SU-DHL-6 (cell line): ENCODE results near the gene PLXNC1.

Experiments used
- H2AFZ ChIP-seq: fragments of 200-600 bp; sonication (generic); 2 replicates; pipeline ENCODE4 v1.6.1; 2014; ENCODE audit warnings: low read depth, mild to moderate bottlenecking, moderate library complexity, mixed read lengths, antibody characterized with exemption, low read length; ENCODE audit not compliant: severe bottlenecking
- H3F3A ChIP-seq: fragments of 200-600 bp; shearing (Covaris generic); 2 replicates; pipeline ENCODE4 v1.6.0; 2016; ENCODE audit warnings: antibody characterized with exemption, mild to moderate bottlenecking; ENCODE audit not compliant: insufficient read depth
- H3K27ac ChIP-seq: fragments of 200-600 bp; sonication (generic); 2 replicates; pipeline ENCODE4 v1.5.1; 2016; ENCODE audit warnings: low read depth, mild to moderate bottlenecking, low read length, moderate library complexity, mixed read lengths
- H3K27me3 ChIP-seq: fragments of 200-600 bp; sonication (generic), shearing (Covaris generic); 2 replicates; pipeline ENCODE4 v1.6.0; 2014; ENCODE audit warnings: mild to moderate bottlenecking, low read length
- H3K36me3 ChIP-seq: fragments of 200-600 bp; sonication (generic); 2 replicates; pipeline ENCODE4 v1.6.1; 2014; ENCODE audit warnings: mild to moderate bottlenecking, low read length, mixed read lengths
- H3K4me2 ChIP-seq: fragments of 300-600, 200-600 bp; shearing (Covaris generic), sonication (generic); 2 replicates; pipeline ENCODE4 v1.6.0; 2014; ENCODE audit warnings: low read length, low read depth, mild to moderate bottlenecking; ENCODE audit not compliant: poor library complexity, severe bottlenecking
- H3K4me3 ChIP-seq: fragments of 200-600 bp; sonication (generic); 2 replicates; pipeline ENCODE4 v1.5.1; 2014; ENCODE audit warnings: antibody characterized with exemption, low read length, mild to moderate bottlenecking, mixed read lengths; ENCODE audit not compliant: insufficient read depth, poor library complexity, severe bottlenecking
- H3K79me2 ChIP-seq: fragments of 200-600 bp; sonication (generic); 2 replicates; pipeline ENCODE4 v1.6.1; 2014; ENCODE audit warnings: mild to moderate bottlenecking, low read length, moderate library complexity; ENCODE audit not compliant: insufficient read depth
- H3K9ac ChIP-seq: fragments of 200-600 bp; sonication (generic); 2 replicates; pipeline ENCODE4 v1.7.0; 2014; ENCODE audit warnings: mild to moderate bottlenecking, low read length
- H3K9me2 ChIP-seq: fragments of 200-600 bp; sonication (generic); replicated peaks from 2 replicates; pipeline ENCODE4 v1.6.1; 2014; ENCODE audit warnings: low read length; ENCODE audit not compliant: insufficient read depth
- H3K9me3 ChIP-seq: fragments of 200-600 bp; sonication (generic); 2 replicates; pipeline ENCODE4 v1.6.1; 2014; ENCODE audit warnings: low read length, mixed read lengths; ENCODE audit not compliant: insufficient read depth
- H4K20me1 ChIP-seq: fragments of 200-600 bp; sonication (generic); 2 replicates; pipeline ENCODE4 v1.6.1; 2014; ENCODE audit warnings: low read depth, mild to moderate bottlenecking, antibody characterized with exemption, low read length, moderate library complexity, mixed read lengths
- EZH2phosphoT487 ChIP-seq: fragments of 200-600 bp; sonication (generic), shearing (Covaris generic); conservative IDR thresholded peaks from 2 replicates; pipeline ENCODE4 v1.6.1; 2018; ENCODE audit warnings: mild to moderate bottlenecking, antibody characterized with exemption, low read length, moderate library complexity, mixed read lengths
- TF ChIP-seq, protein P1 (sequence below): fragments of 200-600 bp; sonication (generic); IDR thresholded peaks from one replicate; pipeline ENCODE4 v1.5.1; 2017; ENCODE audit warnings: antibody characterized with exemption, mild to moderate bottlenecking, low read length, moderate library complexity; ENCODE audit not compliant: insufficient read depth, poor library complexity, severe bottlenecking

Gene PLXNC1

DNA sequence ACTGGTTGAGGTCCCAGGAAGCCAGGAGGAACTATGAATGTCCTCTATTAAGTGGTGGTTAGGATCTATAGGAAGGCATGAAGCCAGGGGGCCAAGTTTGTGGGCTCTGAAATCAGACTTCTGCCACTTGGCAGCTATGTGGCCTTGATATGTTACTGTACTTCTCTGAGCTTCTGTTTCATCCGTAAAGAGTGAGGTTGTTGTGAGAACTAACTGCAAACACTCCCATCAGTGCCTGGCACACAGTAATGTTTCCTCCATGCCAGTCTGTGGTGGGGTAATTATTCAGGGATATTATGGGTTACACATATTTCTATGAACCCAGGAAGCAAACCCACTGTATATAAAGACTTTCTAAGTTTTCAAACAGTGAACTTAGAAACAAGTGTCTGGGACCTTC lies 57.4 kb downstream of the PLXNC1 start:
- Histone ChIP-seq H3F3A (peaks cover 29% of the 10 kb centered on the region), H3K9me3 (no peaks in the 10 kb centered on the region), H3K27ac (peak overlapping the region; percentile 94), H3K4me3 (peak overlapping the region; percentile 35), H3K27me3 (no peaks in the 10 kb centered on the region), H2AFZ (no peak overlapping the region), H4K20me1 (no peaks in the 10 kb centered on the region), H3K79me2 (peaks cover 4% of the 10 kb centered on the region; the same call in 1 of the 2 replicates), H3K36me3 (no peaks in the 10 kb centered on the region), H3K9ac (peak overlapping the region; percentile 37), H3K4me2 (peak overlapping the region; percentile 97), H3K9me2 (no peaks in the 10 kb centered on the region)
- TF ChIP-seq, protein P1, sequence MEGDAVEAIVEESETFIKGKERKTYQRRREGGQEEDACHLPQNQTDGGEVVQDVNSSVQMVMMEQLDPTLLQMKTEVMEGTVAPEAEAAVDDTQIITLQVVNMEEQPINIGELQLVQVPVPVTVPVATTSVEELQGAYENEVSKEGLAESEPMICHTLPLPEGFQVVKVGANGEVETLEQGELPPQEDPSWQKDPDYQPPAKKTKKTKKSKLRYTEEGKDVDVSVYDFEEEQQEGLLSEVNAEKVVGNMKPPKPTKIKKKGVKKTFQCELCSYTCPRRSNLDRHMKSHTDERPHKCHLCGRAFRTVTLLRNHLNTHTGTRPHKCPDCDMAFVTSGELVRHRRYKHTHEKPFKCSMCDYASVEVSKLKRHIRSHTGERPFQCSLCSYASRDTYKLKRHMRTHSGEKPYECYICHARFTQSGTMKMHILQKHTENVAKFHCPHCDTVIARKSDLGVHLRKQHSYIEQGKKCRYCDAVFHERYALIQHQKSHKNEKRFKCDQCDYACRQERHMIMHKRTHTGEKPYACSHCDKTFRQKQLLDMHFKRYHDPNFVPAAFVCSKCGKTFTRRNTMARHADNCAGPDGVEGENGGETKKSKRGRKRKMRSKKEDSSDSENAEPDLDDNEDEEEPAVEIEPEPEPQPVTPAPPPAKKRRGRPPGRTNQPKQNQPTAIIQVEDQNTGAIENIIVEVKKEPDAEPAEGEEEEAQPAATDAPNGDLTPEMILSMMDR, result no peak

DNA sequence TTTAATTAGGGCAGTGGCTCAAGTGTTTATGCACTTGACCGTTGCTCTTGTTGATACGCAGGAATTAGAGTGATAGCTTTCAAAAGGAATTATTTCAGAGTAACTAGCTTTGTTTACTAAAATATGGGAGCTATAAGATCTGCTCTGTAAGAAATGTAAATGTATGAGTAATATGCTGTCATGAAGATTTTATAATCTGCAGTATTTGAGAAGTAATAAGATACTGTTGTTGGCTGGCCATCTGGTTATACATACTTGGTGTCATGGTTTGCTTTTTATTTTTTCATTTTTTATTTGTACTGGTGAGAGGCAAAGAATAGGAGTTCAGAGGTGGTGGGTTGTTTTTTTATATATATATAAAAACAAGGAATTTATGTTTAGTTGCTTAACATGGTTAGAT lies 58.5 kb downstream of the PLXNC1 start:
- no peaks in the 10 kb centered on the region for H4K20me1 ChIP-seq
- no peak overlapping the region for H3K4me3 ChIP-seq
- H3K9ac ChIP-seq, result peak overlapping the region; percentile 58; the same call in 1 of the 2 replicates
- peaks cover 29% of the 10 kb centered on the region for H3F3A ChIP-seq
- peaks cover 4% of the 10 kb centered on the region; the same call in 1 of the 2 replicates for H3K79me2 ChIP-seq
- TF ChIP-seq, protein P1, result no peak
- TF ChIP-seq EZH2phosphoT487, result no peak
- H3K4me2 ChIP-seq, result peak overlapping the region; percentile 97
- H3K27me3 ChIP-seq, result no peaks in the 10 kb centered on the region
- H3K27ac ChIP-seq, result peak overlapping the region; percentile 94
- H3K36me3 ChIP-seq, result no peaks in the 10 kb centered on the region
- no peaks in the 10 kb centered on the region for H3K9me2 ChIP-seq
- no peak overlapping the region for H2AFZ ChIP-seq
- H3K9me3 ChIP-seq, result no peaks in the 10 kb centered on the region

DNA sequence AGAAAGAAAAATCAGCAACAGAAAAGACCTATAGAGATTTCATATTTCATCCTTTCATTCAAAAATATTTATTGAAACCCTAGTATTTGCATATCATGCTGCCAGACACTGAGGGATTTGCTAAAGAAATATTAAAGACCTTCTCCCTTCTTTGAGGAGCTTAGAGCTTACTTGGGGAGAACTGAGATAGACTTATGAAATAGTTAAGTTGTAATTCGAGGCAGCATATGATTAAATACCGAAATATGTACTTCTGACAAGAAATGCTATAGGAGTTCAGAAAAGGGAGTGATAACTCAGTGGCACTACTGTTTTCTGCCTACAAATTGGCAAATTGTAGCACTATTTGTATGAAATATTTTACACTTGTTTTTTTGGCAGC lies 59.1 kb downstream of the PLXNC1 start:
- no peaks in the 10 kb centered on the region for H3K9me2 ChIP-seq
- peak overlapping the region; percentile 42 for H3K4me3 ChIP-seq
- peak overlapping the region; percentile 94 for H3K27ac ChIP-seq
- H3K36me3 ChIP-seq, result no peaks in the 10 kb centered on the region
- no peaks in the 10 kb centered on the region for H3K27me3 ChIP-seq
- TF ChIP-seq EZH2phosphoT487, result no peak
- TF ChIP-seq, protein P1, result no peak
- no peaks in the 10 kb centered on the region for H4K20me1 ChIP-seq
- peaks cover 29% of the 10 kb centered on the region for H3F3A ChIP-seq
- H3K4me2 ChIP-seq, result peak overlapping the region; percentile 97
- peaks cover 4% of the 10 kb centered on the region; the same call in 1 of the 2 replicates for H3K79me2 ChIP-seq
- no peaks in the 10 kb centered on the region for H3K9me3 ChIP-seq
- peak overlapping the region; percentile 20 for H2AFZ ChIP-seq
- peak overlapping the region; percentile 58 for H3K9ac ChIP-seq
